Endothelial cell (in vitro differentiated cells): ENCODE results near the gene LIPE. TPM values are rescaled to one million over a fixed set of nuclear protein-coding genes. Genes with fewer than 3 reads are reported as not detected.
A peak's percentile ranks its signal among the peaks of the same experiment; 100 is the strongest.

Source experiments
- DNase-seq: peaks from one replicate; pipeline ENCODE4 v3.0.0; 2021; ENCODE audit warnings: low spot score
- H3K27ac Mint-ChIP-seq: one replicate; pipeline ENCODE4 v1.8.0; 2021; ENCODE audit warnings: mixed read lengths, inconsistent platforms; ENCODE audit not compliant: unreplicated experiment
- H3K27me3 Mint-ChIP-seq: one replicate; pipeline ENCODE4 v1.8.0; 2021; ENCODE audit warnings: mild to moderate bottlenecking, moderate library complexity, mixed read lengths, inconsistent platforms; ENCODE audit not compliant: unreplicated experiment
- H3K36me3 Mint-ChIP-seq: one replicate; pipeline ENCODE4 v1.8.0; 2021; ENCODE audit warnings: mild to moderate bottlenecking, low read depth, mixed read lengths, inconsistent platforms; ENCODE audit not compliant: unreplicated experiment
- H3K4me1 Mint-ChIP-seq: one replicate; pipeline ENCODE4 v1.8.0; 2021; ENCODE audit warnings: mild to moderate bottlenecking, mixed read lengths, inconsistent platforms; ENCODE audit not compliant: unreplicated experiment
- H3K4me3 Mint-ChIP-seq: one replicate; pipeline ENCODE4 v1.8.0; 2021; ENCODE audit warnings: mild to moderate bottlenecking, mixed read lengths, inconsistent platforms; ENCODE audit not compliant: unreplicated experiment
- H3K9me3 Mint-ChIP-seq: one replicate; pipeline ENCODE4 v1.8.0; 2021; ENCODE audit warnings: mixed read lengths, inconsistent platforms; ENCODE audit not compliant: unreplicated experiment
- total RNA-seq: library from RNA; stranded (reverse); fragmentation: NEBNext Ultra II Directional; extraction: Animal tissue kit (Norgen Biotek cat#: 25700); gene quantifications from one replicate; pipeline ENCODE4 v1.2.1, GENCODE V29; 2021; ENCODE audit not compliant: unreplicated experiment
- TF ChIP-seq, protein P1 (sequence below): fragments of 200-600 bp; sonication (generic); IDR thresholded peaks from one replicate; pipeline ENCODE4 v1.5.0; 2021; ENCODE audit warnings: antibody characterized with exemption; ENCODE audit not compliant: unreplicated experiment

Gene LIPE
- total RNA-seq, 1 donor from 2014 or later, result 5.5 TPM

DNA sequence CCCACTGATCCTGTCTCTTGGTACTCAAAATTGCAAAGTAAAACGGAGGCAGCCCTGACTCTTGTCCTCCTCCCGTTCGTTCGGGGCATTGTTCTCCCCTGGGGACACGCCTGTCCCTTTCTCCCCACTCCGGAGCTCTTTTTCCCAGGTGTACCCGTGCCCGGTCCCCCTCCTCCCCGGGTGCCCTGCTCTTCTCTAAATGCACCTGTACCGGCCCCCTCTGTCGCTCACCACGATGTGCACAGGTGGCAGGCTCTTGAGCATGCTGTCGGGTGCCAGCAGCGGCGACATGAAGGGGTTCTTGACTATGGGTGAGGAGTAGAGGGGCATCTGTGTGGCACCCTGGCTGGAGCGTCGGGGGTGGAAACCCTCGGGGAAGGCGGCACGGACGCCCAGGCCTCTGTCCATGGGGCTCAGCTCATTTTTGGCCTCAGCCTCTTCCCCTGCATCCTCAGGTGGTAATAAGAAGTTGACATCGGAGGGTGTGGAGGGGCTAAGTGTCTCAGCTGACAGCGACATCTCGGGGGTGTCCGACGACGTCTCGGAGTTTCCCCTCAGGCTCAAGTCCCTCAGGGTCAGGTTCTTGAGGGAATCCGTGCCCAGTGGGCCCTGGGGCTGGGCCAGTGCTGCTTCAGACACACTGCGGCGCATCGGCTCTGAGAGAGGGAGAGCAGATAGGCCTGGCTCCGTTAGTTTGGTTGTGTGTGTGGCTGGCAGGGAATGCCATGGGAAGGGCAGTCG, 24.6 kb downstream of the LIPE start:
- peaks cover 9% of the 10 kb centered on the region for H3K36me3 Mint-ChIP-seq
- no peaks in the 10 kb centered on the region for H3K9me3 Mint-ChIP-seq
- no peak overlapping the region for H3K27ac Mint-ChIP-seq
- H3K27me3 Mint-ChIP-seq, result peaks cover 25% of the 10 kb centered on the region
- TF ChIP-seq, protein P1, sequence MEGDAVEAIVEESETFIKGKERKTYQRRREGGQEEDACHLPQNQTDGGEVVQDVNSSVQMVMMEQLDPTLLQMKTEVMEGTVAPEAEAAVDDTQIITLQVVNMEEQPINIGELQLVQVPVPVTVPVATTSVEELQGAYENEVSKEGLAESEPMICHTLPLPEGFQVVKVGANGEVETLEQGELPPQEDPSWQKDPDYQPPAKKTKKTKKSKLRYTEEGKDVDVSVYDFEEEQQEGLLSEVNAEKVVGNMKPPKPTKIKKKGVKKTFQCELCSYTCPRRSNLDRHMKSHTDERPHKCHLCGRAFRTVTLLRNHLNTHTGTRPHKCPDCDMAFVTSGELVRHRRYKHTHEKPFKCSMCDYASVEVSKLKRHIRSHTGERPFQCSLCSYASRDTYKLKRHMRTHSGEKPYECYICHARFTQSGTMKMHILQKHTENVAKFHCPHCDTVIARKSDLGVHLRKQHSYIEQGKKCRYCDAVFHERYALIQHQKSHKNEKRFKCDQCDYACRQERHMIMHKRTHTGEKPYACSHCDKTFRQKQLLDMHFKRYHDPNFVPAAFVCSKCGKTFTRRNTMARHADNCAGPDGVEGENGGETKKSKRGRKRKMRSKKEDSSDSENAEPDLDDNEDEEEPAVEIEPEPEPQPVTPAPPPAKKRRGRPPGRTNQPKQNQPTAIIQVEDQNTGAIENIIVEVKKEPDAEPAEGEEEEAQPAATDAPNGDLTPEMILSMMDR, result no peak
- peaks cover 19% of the 10 kb centered on the region for H3K4me1 Mint-ChIP-seq
- no peak for DNase-seq
- peak overlapping the region; percentile 81 for H3K4me3 Mint-ChIP-seq

DNA sequence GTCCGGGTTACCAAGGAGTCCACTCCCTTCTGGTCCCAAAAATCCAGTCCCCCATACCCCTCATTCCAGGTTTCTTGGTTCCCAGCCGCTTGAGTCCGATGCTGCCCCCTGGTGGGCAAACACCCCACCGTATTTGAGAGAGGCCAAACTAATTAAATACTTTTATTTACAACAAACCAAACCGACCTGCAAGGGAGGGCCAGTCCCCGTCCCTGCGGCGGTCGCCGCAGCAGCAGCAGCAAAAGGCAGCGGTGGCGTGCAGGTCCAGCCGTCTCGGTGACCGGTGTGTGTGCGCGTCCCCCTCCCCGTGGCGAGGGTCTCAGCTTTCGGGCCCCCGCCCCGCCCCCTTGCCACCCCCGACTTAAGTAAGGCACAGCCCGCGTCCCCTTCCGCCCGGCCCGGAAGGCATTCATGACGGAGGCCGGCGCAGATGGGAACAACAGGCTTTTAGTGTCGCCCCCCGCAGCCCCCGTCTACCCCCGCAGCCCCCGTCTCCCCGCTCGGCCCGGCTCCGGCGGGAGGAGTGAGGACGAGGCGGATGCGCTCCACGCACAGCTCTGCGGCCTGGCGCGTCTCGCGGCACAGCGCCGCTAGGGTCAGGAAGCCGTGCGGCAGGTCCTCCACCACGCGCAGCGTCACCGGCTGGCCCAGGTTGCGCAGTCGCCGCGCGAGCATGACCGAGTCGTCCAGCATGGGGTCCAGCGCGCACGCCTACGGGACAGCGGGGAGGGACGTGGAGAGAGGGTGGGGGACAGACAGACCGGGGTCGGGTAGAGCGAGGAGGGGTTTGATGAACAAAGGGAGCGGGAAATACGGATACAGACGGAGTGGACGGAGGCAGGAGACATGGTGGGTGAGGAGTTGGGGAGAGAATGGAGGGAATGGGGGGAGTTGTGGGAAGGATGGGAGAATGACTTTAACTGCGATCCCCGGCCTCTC, 25.6 kb downstream of the LIPE start:
- Mint-ChIP-seq H3K4me3 (peak overlapping the region; percentile 85), H3K27me3 (peaks cover 26% of the 10 kb centered on the region), H3K4me1 (peaks cover 22% of the 10 kb centered on the region), H3K9me3 (no peaks in the 10 kb centered on the region), H3K36me3 (peaks cover 9% of the 10 kb centered on the region), H3K27ac (no peak overlapping the region)
- DNase-seq, result peak; percentile 88
- TF ChIP-seq, protein P1, result peak; percentile 98

DNA sequence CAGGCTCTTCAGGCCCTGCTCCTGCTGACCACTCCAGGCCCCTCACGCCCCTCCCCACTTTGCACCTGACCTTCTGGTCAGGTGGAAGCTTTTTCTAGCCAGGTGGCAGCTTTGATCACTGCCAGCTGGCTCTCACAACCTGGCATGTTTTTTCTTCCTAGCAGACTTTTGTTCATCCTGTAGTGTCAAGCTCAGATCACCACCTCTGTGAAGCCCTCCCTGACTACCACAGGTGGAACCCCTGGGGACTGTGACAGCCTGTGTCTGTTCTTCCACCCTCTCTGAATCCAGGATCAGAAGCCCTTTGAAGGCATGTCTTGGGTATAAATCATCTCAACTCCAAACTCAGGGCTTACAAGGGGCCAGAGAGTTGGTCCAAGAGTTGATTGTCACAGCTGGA, 26.8 kb downstream of the LIPE start:
- peaks cover 30% of the 10 kb centered on the region for H3K4me1 Mint-ChIP-seq
- no peak overlapping the region for H3K27ac Mint-ChIP-seq
- no peak for DNase-seq
- TF ChIP-seq, protein P1, result no peak
- peak overlapping the region; percentile 85 for H3K4me3 Mint-ChIP-seq
- no peaks in the 10 kb centered on the region for H3K9me3 Mint-ChIP-seq
- H3K27me3 Mint-ChIP-seq, result peaks cover 26% of the 10 kb centered on the region
- H3K36me3 Mint-ChIP-seq, result peaks cover 9% of the 10 kb centered on the region

DNA sequence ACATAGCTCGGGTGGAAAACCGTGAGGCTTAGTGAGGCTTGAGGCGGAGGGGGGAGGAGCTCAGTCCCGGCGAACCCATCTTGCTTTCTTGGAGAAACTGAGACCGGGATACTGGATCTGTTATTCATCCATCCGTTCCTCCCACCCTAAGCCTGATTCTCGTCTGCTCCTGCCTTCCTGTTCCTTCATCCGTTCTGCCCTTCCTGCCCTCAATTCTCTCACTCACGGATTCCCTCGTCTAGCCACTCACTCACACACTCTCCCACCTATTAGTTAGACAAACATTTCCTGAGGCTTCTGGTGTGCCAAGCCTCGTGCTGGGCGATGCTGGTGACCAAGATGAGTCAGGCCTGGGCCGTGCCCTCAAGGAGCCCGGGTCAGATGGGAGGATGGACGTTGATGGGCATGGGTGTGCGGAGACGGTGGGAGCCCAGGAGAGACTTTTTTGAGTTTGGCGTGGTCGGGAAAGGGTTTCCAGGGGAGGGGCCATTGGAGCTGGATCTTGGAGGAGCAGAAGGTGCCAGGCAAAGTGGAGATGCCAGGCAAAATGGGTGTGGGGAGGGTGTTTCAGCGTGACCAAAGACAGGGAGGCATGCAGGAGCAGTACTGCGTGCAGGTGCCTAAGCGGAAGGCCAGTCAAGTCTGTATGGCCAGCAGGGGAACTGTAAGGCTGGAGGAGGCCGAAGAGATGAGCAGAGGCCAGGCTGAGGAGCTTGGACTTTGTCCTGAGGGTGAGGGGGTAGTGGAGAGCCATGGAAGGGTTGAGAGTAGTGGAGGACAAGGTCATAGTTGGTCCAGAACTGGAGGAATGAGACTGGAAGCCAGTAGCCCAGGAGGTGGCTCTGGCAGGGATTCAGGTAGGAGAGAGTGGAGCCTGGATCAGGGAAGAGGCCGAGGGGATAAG, 29.7 kb downstream of the LIPE start:
- H3K9me3 Mint-ChIP-seq, result no peaks in the 10 kb centered on the region
- TF ChIP-seq, protein P1, result no peak
- H3K27me3 Mint-ChIP-seq, result peaks cover 24% of the 10 kb centered on the region
- H3K27ac Mint-ChIP-seq, result peak overlapping the region; percentile 94
- H3K4me3 Mint-ChIP-seq, result peak overlapping the region; percentile 90
- peaks cover 9% of the 10 kb centered on the region for H3K36me3 Mint-ChIP-seq
- no peak for DNase-seq
- peaks cover 37% of the 10 kb centered on the region for H3K4me1 Mint-ChIP-seq
